HepG2 (cell line): ENCODE measurements around the gene MDM4. TPM values are rescaled to one million over a fixed set of nuclear protein-coding genes. Genes with fewer than 3 reads are reported as not detected.

Source experiments
- ATAC-seq: fragments of 200-7000 bp; cut with Tn5 transposase; 3 replicates; pipeline ENCODE4 v1.9.1; 2020; ENCODE audit warnings: mild to moderate bottlenecking, moderate library complexity
- BruUV-seq: library from RNA; stranded (reverse); fragments of 400-500 nt; replicated peaks from 2 replicates; lab custom pipeline; 2021; lab: Mats Ljungman, UMichigan
- CTCF ChIA-PET: fragments of 300-600 bp; formaldehyde crosslinking; extraction: SDS; loops from one replicate; lab custom pipeline; 2021; ENCODE audit warnings: low total read pairs, inconsistent platforms, low intra/inter-chr PET ratio; lab: Yijun Ruan, JAX
- POLR2A ChIA-PET: fragments of 350-600 bp; sonication (Branson Sonifier 250); formaldehyde crosslinking; loops from one replicate; lab custom pipeline; 2020; ENCODE audit warnings: antibody characterized with exemption, inconsistent platforms; lab: Yijun Ruan, JAX
- DNase-seq: peaks from one replicate; pipeline ENCODE4 v3.0.0-alpha.2; 2015; ENCODE audit warnings: low spot score
- FAIRE-seq: peaks from 3 replicates; lab custom pipeline; 2011; peaks lifted over from hg19 to GRCh38; lab: Jason Lieb, UNC
- H2AFZ ChIP-seq: one replicate; pipeline ENCODE4 v1.6.1; 2011; ENCODE audit warnings: low read length, inconsistent platforms
- H3K27ac ChIP-seq: fragments of 300-600 bp; 3 replicates; pipeline ENCODE4 v1.8.0; 2011; ENCODE audit warnings: mixed run types, mild to moderate bottlenecking, mixed read lengths, low read length, inconsistent platforms; ENCODE audit not compliant: insufficient read depth; ENCODE audit errors: extremely low read length
- H3K27me3 ChIP-seq, 2 experiments: fragments of 200-600 bp in 1 of 2; 2 replicates in 1 of 2; 3 replicates in 1 of 2; pipeline versions ENCODE4 v1.6.0 to v1.8.0; 2011; ENCODE audit warnings: low read length in 2 of 2, mild to moderate bottlenecking in 2 of 2, moderate library complexity in 2 of 2, inconsistent platforms in 1 of 2; ENCODE audit not compliant: insufficient read depth in 2 of 2, control insufficient read depth in 1 of 2
- H3K36me3 ChIP-seq, 2 experiments: fragments of 200-600 bp in 1 of 2; replicated peaks in 1 of 2; 2 replicates in 1 of 2; 3 replicates in 1 of 2; pipeline versions ENCODE4 v1.5.1 to v1.8.0; 2011; ENCODE audit warnings: low read length in 2 of 2, inconsistent platforms in 1 of 2; ENCODE audit not compliant: insufficient read depth in 2 of 2, control insufficient read depth in 1 of 2
- H3K4me1 ChIP-seq: 2 replicates; pipeline ENCODE4 v1.5.1; 2012; ENCODE audit warnings: low read length, inconsistent platforms; ENCODE audit not compliant: insufficient read depth
- H3K4me2 ChIP-seq: 2 replicates; pipeline ENCODE4 v1.6.0; 2011; ENCODE audit warnings: low read depth, low read length, inconsistent platforms
- H3K4me3 ChIP-seq, 3 experiments: fragments of 200-600 bp in 1 of 3; sonication (generic), shearing (Covaris generic) in 1 of 3; replicated peaks in 1 of 3; 2 replicates each; pipeline ENCODE4 v1.5.1; 2011 to 2016; ENCODE audit warnings: low read length in 3 of 3, inconsistent platforms in 2 of 3, low read depth in 2 of 3, mild to moderate bottlenecking in 2 of 3, control low read depth in 1 of 3, mixed read lengths in 1 of 3; ENCODE audit not compliant: insufficient read depth in 1 of 3
- H3K79me2 ChIP-seq: one replicate; pipeline ENCODE4 v1.6.1; 2011; ENCODE audit warnings: low read length, inconsistent platforms; ENCODE audit not compliant: insufficient read depth
- H3K9ac ChIP-seq: 2 replicates; pipeline ENCODE4 v1.6.0; 2011; ENCODE audit warnings: mild to moderate bottlenecking, low read depth, low read length, inconsistent platforms; ENCODE audit not compliant: insufficient read depth
- H3K9me3 ChIP-seq: 2 replicates; pipeline ENCODE4 v1.5.1; 2012; ENCODE audit warnings: mild to moderate bottlenecking, low read length
- H4K20me1 ChIP-seq: 2 replicates; pipeline ENCODE4 v1.6.0; 2011; ENCODE audit warnings: inconsistent platforms, mild to moderate bottlenecking, low read length, moderate library complexity; ENCODE audit not compliant: insufficient read depth
- JUND ChIP-seq: sonication (generic); formaldehyde crosslinking; IDR thresholded peaks from 2 replicates; pipeline ENCODE4 v1.8.0; 2022; ENCODE audit warnings: mild to moderate bottlenecking, missing genetic modification reagents
- MLXIP ChIP-seq: sonication (generic); formaldehyde crosslinking; IDR thresholded peaks from 2 replicates; pipeline ENCODE4 v1.9.0; 2021; ENCODE audit warnings: missing genetic modification reagents, borderline replicate concordance
- NFYC ChIP-seq: IDR thresholded peaks from 2 replicates; pipeline ENCODE4 v1.6.1; 2016; ENCODE audit warnings: missing genetic modification reagents, missing compliant biosample characterization
- RNF2 ChIP-seq: fragments of 450-650 bp; conservative IDR thresholded peaks from 2 replicates; pipeline ENCODE4 v1.6.1; 2016; ENCODE audit warnings: low read depth
- SMAD1 ChIP-seq: sonication (generic); formaldehyde crosslinking; IDR thresholded peaks from 2 replicates; pipeline ENCODE4 v1.4.0; 2020; ENCODE audit warnings: missing genetic modification reagents, low read depth, mild to moderate bottlenecking, borderline replicate concordance
- ZNF562 ChIP-seq: sonication (generic); formaldehyde crosslinking; IDR thresholded peaks from 2 replicates; pipeline ENCODE4 v1.8.0; 2022; ENCODE audit warnings: missing genetic modification reagents, borderline replicate concordance
- ZNF7 ChIP-seq: IDR thresholded peaks from 2 replicates; pipeline ENCODE4 v1.6.1; 2016; ENCODE audit warnings: missing biosample characterization, missing genetic modification reagents
- WGBS: methylation state at CpG from one replicate; pipeline ENCODE4 v1.1.6; 2017; ENCODE audit warnings: low lambda C conversion rate; 5-methylcytosine and 5-hydroxymethylcytosine counted together
- in situ Hi-C: cut with HindIII; loops from 2 replicates; pipeline ENCODE4 v1.10.0; 2017; ENCODE audit warnings: low pct_unique_long_range_greater_than_20kb; ENCODE audit not compliant: extremely low pct_ligation_motif_present
- intact Hi-C: fragments of 100-400 bp; cut with micrococcal nuclease; formaldehyde crosslinking; loops from one replicate; pipeline ENCODE4 v1.10.0; 2022; ENCODE audit not compliant: unreplicated experiment
- polyA plus RNA-seq, 8 experiments: library from polyadenylated mRNA; depleted of rRNA in 3 of 8; stranded (reverse) in 7 of 8; unstranded in 1 of 8; fragments of >200 nt; fragmentation: Illumina TruSeq in 4 of 8; extraction: Trizol in 4 of 8; gene quantifications; 2 replicates each; pipeline versions ENCODE4 v1.2.1 to v1.2.3, GENCODE V29; 2011 to 2016; ENCODE audit warnings: low read depth in 4 of 8, missing spikeins in 1 of 8, mixed read lengths in 1 of 8; ENCODE audit not compliant: insufficient read depth in 1 of 8
- total RNA-seq, 5 experiments: library from RNA; depleted of rRNA; stranded (reverse); fragments of >200 nt; fragmentation: Illumina TruSeq; extraction: Trizol; gene quantifications; 2 replicates each; pipeline ENCODE4 v1.2.3, GENCODE V29; 2016; ENCODE audit warnings: low read depth in 1 of 5

Gene MDM4
- total and polyA plus RNA-seq, 2 of the 13 experiments (the other 11 are each of a cell fraction or from before 2014, with no cell fraction given), result 14.9 to 19.0 TPM

- H3K79me2 ChIP-seq, result peaks cover 41% of the 10 kb centered on the region
- no peaks in the 10 kb centered on the region for H3K9me3 ChIP-seq
- H3K4me3 ChIP-seq, result no peak overlapping the region
- FAIRE-seq, result no peak
- peaks cover 16 to 54% of the 10 kb centered on the region in 2 experiments for H3K36me3 ChIP-seq
- WGBS, result 87% methylated on average over 3 of the region's 3 CpGs
- no peak overlapping the region for H3K9ac ChIP-seq
- intact Hi-C loops, result no loop called here
- no peak overlapping the region for H2AFZ ChIP-seq
- CTCF ChIA-PET, result no interaction called here
- no TSS peak for BruUV-seq
- POLR2A ChIA-PET, result interaction anchor here (2.1 kb wide), 1 partner anchor 9 kb away, joined by 16 read pairs; the partner anchor contains the start of gene MDM4
- peak overlapping the region; percentile 32 for H3K27ac ChIP-seq
- no peak for DNase-seq
- H3K4me1 ChIP-seq, result peaks cover 24% of the 10 kb centered on the region
- no peak for ATAC-seq
- H4K20me1 ChIP-seq, result peaks cover 19% of the 10 kb centered on the region
- in situ Hi-C loops, result no loop called here
- TF ChIP-seq MLXIP (CRISPR knock-in tag), result no peak
- TF ChIP-seq ZNF7 (CRISPR knock-in tag), result no peak
- TF ChIP-seq JUND (CRISPR knock-in tag), result no peak
- TF ChIP-seq NFYC (CRISPR knock-in tag), result no peak
- TF ChIP-seq ZNF562 (CRISPR knock-in tag), result no peak
- TF ChIP-seq SMAD1 (CRISPR knock-in tag), result no peak
- TF ChIP-seq RNF2, result no peak
- H3K4me2 ChIP-seq, result no peak overlapping the region
- no peaks in the 10 kb centered on the region for H3K27me3 ChIP-seq
Measured at GRCh38 chr1:204524986-204525385, 8.8 kb downstream of the MDM4 start.
